AG10803 (cell line): Measurements from ENCODE around the gene ADAM11.
A peak's percentile ranks its signal among the peaks of the same experiment; 100 is the strongest.
"Not testable (repeated sequence)": the region's sequence is repeated elsewhere in the genome, so short reads cannot be mapped to it uniquely, and the experiment has no call there.

ENCODE experiments used
- DNase-seq: peaks from one replicate; pipeline ENCODE4 v3.0.0; 2010; ENCODE audit warnings: low read depth
- H3K4me3 ChIP-seq: 2 replicates; pipeline ENCODE4 v1.5.1; 2011; ENCODE audit warnings: mild to moderate bottlenecking, low read length, control low read depth
- TF ChIP-seq, protein P1 (sequence below): conservative IDR thresholded peaks from 2 replicates; pipeline ENCODE4 v1.5.1; 2011; ENCODE audit warnings: mild to moderate bottlenecking, low read length, control low read depth, inconsistent platforms

Gene ADAM11, protein sequence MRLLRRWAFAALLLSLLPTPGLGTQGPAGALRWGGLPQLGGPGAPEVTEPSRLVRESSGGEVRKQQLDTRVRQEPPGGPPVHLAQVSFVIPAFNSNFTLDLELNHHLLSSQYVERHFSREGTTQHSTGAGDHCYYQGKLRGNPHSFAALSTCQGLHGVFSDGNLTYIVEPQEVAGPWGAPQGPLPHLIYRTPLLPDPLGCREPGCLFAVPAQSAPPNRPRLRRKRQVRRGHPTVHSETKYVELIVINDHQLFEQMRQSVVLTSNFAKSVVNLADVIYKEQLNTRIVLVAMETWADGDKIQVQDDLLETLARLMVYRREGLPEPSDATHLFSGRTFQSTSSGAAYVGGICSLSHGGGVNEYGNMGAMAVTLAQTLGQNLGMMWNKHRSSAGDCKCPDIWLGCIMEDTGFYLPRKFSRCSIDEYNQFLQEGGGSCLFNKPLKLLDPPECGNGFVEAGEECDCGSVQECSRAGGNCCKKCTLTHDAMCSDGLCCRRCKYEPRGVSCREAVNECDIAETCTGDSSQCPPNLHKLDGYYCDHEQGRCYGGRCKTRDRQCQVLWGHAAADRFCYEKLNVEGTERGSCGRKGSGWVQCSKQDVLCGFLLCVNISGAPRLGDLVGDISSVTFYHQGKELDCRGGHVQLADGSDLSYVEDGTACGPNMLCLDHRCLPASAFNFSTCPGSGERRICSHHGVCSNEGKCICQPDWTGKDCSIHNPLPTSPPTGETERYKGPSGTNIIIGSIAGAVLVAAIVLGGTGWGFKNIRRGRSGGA

DNA sequence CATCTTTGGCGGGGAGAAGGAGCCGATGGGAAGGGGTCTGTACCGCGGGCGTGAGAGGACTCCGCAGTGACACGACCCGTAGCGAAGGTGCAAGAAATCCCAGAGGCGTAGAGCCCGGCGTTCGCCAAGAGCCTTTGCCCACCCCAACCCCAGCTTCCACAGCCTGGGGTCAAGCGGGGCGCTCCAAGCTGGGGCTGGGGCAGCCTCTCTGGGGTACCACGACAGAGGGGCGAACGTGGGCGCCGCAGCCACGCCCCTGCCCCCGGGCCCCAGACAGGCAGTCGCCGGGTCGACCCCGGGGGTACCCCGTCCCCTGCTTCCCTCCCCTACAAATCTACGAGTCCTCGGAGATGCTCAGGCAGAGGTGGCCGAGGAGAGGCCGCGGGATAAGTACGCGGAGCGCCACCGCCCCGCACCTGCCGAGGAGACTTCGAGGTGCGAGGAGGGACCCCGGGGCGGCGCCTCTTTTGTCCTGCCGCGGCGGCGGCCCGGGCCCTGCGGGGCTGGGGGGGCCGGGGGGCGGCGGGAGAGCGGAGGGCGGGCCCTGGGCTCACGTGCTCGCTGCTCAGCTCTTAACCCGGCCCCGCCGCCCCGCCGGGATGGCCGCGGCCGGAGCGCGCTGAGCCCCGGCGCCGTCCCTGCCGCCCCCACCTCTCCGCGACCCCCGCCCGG is at the start of gene ADAM11:
ADAM11 (plus strand) TSS at position 575 of the 672 bp plus-strand sequence. CDS start 212 bp downstream, outside the sequence.
- DNase-seq = no peak
- peak within 1 kb of the TSS; percentile 34 for H3K4me3 ChIP-seq
- TF ChIP-seq, protein P1, sequence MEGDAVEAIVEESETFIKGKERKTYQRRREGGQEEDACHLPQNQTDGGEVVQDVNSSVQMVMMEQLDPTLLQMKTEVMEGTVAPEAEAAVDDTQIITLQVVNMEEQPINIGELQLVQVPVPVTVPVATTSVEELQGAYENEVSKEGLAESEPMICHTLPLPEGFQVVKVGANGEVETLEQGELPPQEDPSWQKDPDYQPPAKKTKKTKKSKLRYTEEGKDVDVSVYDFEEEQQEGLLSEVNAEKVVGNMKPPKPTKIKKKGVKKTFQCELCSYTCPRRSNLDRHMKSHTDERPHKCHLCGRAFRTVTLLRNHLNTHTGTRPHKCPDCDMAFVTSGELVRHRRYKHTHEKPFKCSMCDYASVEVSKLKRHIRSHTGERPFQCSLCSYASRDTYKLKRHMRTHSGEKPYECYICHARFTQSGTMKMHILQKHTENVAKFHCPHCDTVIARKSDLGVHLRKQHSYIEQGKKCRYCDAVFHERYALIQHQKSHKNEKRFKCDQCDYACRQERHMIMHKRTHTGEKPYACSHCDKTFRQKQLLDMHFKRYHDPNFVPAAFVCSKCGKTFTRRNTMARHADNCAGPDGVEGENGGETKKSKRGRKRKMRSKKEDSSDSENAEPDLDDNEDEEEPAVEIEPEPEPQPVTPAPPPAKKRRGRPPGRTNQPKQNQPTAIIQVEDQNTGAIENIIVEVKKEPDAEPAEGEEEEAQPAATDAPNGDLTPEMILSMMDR = no peak

DNA sequence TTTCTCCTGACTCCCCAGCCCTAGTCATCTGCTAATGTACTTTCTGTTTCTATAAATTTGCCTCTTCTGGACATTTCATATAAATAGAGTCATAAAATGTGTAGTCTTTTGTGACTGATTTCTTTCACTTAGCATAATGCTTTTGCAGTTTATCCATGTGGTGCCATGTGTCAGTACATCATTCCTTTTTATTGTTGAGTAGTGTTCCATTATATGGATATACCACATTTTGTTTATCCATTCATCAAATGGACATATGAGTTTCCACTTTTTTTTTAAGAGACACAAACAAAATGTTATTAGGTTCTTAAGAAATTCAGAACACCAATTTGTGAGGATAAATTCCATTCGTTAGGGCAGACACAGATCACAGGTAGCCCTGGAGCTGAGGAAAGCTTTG is 39.3 kb upstream of the ADAM11 start:
- TF ChIP-seq, protein P1 = no peak
- no peak for DNase-seq
- H3K4me3 ChIP-seq = no peak overlapping the region

DNA sequence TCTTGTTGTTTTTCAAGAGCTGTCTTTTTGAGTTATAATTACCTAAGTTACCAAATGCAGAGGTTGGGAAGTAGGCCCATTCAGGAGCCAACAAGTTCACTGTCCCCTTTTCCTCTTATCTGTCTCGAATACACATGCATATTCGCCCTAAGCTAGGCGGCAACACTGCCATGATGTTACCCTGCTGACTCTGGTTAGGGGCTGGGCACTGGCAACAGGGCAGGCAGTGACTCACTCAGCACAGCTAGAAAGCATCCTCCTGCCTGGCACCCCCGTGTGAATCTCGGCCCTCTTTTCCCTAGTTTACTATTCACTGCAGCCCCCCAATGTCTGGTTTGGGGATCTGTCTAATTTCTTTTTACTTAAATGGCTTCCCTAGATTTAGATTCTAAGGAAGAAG is 36.5 kb upstream of the ADAM11 start:
- DNase-seq = no peak
- no peak overlapping the region for H3K4me3 ChIP-seq
- TF ChIP-seq, protein P1 = no peak

DNA sequence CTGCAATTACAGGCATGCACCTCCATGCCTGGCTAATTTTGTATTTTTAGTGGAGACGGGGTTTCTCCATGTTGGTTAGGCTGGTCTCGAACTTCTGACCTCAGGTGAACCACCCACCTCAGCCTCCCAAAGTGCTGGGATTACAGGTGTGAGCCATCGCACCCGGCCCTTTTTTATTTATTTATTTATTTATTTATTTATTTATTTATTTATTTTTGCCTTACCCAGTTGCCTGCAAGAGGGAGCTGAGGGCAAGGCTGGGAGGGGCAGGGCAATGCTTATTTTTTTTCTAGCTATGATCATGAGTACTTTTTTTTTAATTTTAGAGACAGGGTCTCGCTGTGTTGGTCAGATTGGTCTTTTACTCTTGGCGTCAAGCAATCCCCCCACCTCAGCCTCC is 32.7 kb upstream of the ADAM11 start:
- H3K4me3 ChIP-seq, DNase-seq: not testable (repeated sequence)

DNA sequence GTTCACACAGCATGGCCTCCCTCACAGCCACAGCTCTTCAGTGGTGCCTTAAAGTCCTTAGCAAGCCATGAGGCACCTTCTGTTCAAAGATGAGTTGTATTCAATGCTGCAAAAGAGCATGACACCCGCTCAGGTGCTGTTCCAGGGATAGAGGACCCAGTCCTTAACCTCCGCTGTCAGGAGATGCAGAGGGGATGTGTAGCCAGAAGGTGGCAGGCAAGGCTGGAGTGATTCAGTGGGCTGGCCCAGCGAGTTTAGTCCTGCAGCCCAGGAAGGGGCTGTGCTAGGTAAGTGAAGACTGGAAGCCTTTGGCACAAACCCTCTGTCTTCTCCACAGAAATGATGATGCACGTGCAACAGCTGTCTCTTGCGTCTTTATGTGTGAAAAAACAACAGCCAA is 25.0 kb upstream of the ADAM11 start:
- H3K4me3 ChIP-seq = no peak overlapping the region
- TF ChIP-seq, protein P1 = no peak; the same call in 1 of the 2 replicates
- no peak for DNase-seq

DNA sequence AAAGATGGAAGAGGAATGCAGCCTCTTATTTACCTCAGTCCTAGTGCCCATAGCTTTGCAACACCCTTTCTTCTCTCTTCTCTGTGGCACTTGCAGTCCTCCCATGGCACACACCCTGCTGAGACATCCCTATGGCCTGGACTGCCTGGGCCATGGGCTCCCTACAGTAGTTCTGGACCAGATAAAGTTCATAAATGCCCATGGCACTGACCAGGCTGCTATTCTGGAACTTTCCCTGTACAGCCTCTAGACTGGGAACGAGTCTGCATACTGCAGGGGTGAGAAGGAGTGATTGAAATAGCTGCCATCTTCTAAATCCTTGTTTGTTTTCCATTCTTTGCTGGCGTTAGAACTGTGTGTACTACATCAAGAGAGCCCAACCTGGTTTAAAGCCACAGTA is 24.5 kb upstream of the ADAM11 start:
- H3K4me3 ChIP-seq = no peak overlapping the region
- TF ChIP-seq, protein P1 = no peak
- no peak for DNase-seq

DNA sequence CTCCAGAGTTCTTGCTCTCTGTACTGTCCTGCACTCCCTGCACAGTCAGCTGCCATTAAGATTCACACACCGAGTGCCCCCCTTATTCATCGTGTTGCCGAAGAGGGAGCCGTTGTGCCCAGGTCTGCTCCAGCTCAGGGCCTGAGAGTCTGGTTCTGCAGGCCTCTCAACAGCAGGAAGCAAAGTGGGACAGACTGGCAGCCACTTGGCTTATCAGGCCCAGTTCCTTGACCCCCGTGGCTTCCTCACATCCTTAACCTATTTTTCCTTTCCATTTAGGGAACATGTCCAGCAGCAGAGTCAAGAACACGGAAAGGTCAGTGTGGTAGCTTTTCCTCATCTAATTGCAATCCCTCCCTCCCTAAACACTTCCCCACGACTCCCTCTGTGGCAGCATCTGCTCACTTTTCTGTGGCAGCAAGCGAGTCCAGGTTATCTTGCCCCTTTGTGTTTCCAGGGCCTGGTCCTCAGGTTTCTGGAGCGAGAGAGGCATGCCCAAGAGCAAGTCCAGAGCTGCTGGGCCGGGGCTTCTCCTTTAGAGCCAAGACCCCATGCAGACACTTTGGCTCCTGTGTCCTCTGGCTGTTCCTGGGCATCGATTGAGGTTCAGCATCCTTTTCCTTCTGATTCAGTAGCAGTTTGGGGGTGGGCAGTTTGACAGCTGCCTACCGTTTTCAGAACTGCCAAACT is 22.1 kb upstream of the ADAM11 start:
- TF ChIP-seq, protein P1 = no peak
- no peak overlapping the region for H3K4me3 ChIP-seq
- DNase-seq = no peak
